ENCODE data around the gene NOMO2.
"Not testable (repeated sequence)": the region's sequence is repeated elsewhere in the genome, so short reads cannot be mapped to it uniquely, and the experiment has no call there.

The NOMO2 gene

DNA sequence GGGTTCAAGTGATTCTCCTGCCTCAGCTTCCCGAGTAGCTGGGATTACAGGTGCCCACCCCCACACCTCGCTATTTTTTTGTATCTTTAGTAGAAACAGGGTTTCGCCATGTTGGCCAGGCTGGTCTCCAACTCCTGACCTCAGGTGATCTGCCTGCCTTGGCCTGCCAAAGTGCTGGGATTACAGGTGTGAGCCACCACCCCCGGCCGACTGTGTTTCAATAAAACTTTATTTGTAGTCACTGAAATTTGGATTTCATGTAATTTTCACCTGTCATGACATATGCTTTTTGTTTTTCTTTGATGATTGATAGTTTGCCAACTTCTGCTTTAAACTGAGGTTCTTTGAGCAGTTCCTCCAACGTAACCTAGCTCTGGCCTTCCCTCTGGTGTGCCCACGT is 12.0 kb upstream of the NOMO2 start:
- DNase-seq: not testable (repeated sequence)

DNA sequence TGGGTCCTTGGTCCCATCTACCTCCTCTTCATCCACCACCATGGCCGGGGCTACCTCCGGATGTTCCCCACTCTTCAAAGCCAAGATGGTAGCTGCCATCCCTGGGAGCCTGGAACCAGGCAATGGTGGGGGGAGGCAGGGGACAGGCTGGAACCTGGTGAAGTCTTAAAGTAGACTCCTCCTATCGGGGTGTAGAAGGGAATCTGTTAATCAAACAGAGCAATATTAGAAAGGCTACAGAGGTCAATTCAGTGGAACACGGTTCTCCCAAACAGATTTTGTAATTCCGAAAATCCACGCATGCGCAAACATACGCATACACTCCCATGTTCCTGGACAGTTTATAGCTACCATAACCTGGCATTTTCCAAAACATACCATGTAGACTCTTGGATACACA is 11.1 kb upstream of the NOMO2 start:
- DNase-seq: not testable (repeated sequence)

DNA sequence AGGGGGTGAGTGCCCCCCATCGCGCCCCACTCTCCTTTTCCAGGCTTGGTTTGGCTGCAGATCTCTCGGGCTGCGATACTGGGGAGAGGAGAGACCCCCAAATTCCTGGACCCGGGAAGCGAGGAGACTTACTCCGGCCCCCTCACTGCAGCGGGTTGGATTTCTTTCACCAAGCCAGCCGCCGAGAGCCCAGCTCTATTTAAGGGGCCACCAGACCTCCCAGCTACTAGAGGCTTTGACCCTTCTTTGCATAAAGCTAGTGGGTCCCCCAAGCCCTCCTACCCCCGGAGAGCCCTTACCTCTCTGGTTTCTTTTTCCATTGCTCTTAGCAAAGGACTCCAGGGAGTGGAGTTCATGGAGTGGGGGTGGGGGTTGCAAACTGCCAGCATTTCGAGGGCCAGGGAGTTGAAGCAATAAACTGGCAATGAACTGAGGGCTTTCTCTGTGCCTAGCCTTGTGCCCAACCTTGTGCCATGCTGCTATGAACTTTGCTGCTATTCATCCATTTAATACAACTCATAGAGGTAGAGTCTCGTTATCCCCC is 9.5 kb upstream of the NOMO2 start:
- not testable (repeated sequence) for DNase-seq

DNA sequence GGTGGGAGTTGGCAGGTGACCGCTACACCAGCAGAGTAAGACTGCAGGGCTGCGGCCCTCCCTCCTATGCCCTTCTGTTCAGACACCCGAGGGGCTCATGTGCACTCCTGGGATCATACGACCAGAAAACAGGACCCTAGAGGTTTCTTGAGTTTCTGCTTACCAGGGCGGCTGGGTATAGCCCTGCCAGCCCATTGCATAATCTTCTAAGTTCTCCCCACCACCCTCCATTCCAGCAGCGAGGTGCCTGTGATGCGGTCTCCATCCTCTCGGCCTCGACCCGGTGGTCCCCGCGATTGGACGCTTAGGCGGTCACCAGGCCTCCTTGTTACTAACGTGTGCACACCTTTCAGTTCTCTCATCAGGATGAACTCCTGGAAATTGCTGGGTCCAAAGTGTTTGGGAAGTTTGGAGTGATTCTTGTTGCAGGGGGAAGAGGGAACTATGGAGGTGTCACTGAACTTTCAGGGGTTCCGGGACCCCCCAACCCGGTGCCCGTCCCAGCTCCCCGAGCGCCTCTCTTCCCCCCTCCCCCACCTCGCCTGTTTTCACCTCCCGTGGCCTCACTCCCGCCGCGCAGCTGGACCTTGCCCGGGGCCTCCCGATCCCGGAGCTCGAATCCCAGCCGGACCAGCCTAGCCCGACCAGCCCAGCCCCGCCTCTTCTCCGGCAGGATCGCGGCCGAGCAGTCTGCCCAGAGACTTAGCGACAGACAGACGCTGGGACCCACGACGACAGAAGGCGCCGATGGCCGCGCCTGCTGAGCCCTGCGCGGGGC is 8.8 kb upstream of the NOMO2 start:
- not testable (repeated sequence) for DNase-seq

DNA sequence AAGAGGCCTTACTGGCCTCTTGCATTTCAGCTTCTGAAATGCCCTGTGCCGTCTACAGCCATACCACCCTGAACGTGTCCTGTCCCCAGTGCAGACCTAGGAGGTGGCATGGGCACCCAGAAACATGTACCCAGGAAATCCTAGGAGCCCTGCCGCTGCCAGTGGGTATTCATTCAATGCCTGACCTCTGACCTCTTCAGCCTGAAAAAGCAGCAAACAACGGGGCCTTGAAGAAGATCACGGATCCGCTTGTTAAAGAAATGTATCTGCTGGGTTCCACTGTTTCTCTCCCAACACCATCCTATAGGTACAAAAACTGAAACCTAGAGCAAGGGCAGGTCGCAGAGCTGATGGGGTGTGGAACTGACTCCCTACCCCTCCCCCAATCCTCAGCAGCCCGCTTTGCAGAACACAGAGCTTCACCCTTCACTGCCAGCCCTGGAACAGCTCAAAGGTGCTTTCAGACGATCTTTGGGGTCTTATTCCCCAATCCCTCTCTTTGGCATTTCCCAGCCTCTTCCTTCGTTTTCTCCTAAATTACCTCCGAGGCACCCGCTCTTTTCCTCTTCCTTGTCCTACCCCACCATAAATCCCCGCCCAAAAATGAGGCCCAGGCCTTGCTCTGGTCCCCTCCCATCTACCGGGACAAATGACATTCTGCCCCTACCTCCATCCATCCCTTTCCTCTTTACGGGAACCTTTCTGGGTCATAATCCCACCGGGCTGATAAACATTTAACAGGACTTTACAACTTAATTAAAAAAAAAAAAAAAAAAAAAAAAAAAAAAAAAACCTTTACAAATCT is 1.3 kb downstream of the NOMO2 start:
- DNase-seq: not testable (repeated sequence)

DNA sequence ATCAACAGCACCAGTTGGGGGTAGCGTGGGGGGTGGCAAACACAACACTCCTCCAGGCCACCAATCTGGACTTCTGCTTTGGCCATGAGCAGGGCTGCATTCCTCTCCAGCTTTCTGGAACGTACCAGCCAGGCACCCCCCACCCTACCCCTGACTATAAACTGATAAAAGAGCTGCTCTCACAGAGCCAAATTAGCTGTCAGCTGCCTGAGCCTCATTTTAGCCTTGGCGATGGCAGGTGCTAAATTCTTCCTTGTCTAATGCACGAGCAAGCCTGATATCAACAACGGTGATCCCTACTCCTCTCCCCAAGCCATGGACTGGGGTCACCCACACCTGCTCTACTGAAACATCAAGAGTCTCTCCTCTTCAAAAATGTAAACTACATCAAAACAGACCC is 8.2 kb downstream of the NOMO2 start:
- not testable (repeated sequence) for DNase-seq

DNA sequence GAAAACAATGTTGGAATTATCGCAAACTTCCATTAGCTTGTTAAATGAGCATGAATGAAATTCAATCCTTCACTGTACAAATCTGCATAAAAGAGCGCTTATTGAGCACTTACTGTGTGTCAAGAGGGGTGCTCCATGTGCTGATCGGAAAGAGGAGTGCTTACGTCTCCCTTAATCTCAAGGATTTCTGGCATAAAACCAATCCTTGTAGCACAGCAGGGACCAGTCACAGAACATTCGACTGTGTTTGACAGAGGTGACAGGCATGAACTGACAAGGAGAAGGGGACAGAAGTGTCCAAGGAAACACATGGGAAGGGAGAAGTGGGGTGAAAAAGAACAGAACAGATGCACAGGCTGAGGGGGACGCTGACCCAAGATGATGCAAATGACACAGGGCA is 14.5 kb downstream of the NOMO2 start:
- DNase-seq: not testable (repeated sequence)

DNA sequence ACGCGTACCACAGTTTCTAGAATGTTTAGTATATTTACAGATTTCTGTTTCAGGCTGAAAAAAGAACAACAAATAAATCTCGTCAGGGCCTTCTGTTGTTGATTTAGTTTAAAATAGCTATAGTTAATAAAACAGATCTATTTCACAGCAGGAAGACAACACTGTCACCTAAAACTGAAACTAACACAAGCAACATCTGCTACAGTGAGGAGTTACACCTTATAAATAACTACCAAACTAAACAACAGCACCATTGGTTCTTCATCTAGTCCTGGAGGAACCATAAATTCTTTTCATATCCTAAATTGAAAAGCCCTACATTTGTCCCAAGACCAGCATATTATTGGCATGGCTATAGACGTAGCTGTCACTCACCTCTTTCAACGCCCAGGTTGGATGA is 15.0 kb downstream of the NOMO2 start:
- DNase-seq: not testable (repeated sequence)

DNA sequence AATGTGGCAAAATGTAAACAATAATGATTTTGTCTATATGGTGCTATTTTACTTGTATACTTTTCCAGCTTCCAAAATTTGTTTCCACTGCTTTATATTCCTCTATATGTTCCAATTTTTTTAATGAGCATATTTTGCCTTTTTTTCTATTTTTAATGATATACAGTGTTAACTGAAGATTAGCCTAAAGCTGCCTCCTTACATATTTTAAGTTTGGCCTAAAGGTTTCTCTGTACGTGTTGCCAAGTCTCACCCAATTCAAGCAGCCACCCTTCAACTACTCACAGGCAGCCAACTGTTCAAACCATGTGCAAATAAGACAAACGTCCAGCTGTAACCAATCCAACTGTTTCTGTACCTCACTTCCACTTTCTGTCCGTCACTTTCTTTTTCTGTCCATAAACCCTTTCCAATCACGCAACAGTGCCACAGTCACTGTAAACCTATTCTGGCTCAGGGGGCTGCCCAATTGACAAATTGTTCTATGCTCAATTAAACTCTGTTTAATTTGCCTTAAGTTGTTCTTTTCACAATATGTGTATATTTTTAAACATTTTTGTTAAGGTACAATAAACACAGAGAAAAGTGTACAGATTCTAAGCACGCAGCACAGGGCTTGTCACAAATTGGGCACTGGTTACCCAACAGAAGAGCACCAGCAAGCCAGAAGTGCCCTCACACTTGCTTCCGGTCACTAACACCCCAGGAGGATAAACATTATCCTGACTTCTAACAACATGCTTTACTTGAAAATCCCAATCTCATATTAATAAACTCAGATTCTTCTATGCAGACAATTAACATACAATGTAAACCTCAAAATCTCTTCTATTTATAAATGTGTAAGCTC is 17.4 kb downstream of the NOMO2 start:
- not testable (repeated sequence) for DNase-seq

DNA sequence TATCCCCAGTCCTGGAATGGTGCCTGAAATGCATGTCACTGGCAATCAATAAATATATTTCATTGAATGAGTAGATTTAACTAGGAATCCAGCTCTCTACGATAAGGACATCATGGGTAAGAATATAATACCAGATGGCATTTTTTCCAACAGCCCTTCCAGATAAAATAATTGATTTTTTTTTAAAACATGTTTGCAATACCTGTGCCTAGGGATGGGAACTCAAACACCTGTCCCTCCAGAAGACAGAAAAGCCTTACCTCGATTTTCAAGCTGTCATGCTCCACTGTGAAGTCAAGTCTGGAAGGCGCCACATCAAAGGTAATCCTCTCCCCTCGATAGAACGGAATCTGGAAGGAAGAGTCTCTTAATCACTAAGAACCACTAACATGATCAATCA is 20.0 kb downstream of the NOMO2 start:
- DNase-seq: not testable (repeated sequence)

DNA sequence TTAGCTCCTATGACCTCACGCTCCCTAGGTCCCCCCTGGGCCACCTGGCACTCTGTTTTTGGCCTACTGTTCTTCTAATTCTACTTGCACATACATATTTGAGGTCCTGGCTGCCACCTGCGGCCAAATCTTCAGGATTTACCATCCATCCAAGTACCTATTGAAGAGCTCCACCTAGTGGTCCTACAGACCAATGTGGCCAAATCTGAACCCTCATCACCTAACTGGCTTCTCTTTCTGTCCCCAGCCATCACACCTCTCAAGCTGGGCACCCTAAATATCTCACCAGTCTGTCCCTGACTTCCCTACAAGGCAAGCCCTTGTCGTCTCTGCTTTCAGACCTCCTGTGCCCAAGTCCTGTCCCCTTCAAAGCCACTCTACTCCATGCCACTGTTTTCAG is 24.9 kb downstream of the NOMO2 start:
- DNase-seq: not testable (repeated sequence)

DNA sequence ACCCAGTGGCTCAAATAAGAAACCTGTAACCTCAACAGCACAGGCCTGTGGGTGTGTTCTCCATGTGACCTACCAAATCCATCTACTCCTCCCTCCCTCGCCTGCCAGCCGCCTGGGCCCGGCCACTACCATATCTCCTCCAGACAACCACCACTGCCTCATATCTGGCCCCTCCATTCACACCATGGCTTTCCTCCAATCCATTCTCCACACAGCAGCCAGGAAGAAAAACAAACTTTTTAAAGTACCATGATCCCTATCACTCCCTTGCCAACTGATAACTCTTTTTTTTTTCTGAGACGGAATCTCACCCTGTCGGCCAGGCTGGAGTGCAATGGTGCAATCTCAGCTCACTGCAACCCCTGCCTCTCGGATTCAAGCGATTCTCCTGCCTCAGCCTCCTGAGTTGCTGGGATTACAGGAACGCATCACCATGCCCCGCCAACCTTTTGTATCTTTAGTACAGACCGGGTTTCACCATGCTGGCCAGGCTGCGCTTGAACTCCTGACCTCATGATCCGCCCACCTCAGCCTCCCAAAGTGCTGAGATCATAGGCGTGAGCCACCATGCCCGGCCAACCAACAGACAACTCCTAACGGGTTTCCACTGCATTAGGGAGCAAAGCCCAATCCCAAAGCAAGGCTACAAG is 26.3 kb downstream of the NOMO2 start:
- not testable (repeated sequence) for DNase-seq

DNA sequence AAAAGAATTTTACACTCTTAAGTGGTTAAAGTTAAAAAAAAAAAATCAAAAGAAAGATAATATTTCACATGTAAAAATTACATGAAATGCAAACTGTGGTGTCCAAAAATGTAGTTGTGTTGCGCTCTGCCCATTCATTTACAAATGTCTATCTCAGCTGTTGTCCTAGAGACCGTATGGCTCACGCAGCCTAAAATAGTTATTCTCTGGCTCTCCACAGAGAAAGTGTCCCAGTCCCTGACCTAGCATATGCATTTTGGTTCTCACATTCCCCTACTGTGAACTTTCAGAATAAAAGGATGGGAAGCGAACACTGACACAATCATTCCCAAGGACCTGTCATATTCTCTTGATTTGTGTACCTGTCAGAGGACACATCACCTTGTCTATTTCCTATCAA is 27.6 kb downstream of the NOMO2 start:
- not testable (repeated sequence) for DNase-seq

DNA sequence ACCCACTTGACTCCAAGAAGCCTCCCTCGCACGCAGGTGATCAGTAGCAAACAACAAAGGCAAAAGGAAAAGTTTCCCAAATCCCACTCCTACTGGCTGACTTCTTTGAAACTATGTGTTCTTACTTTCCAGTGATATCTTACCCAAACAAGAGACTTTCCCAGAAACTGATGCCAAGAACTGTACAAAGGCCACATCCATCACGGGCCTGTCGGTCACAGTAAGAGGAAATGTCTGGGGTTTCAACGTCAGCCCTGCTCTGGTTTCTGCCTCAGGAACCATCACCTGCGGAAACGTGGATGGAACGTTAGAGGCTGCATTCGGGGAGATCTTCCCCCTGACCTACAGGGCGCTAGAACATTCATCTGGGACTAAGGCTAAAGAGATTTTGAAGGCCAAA is 30.6 kb downstream of the NOMO2 start:
- DNase-seq: not testable (repeated sequence)

DNA sequence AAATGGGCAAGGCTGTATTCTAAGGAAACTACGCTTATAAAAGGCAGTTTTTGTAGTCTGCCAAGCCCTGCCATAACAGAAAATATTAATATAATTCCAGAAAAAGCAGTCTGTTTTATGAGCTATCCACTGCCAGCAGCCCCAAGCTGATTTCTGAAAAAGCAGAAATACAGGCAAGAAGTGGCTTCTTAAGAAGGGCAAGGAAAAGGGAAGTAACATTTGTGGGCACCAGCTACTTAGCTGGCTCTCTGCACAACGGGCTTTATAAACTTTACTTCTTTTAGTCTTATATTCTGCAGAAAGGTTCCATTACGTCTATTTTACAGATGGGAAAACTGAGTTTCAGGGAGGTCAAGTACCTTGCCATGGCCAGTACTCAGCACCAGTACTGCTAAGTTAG is 31.6 kb downstream of the NOMO2 start:
- not testable (repeated sequence) for DNase-seq

DNA sequence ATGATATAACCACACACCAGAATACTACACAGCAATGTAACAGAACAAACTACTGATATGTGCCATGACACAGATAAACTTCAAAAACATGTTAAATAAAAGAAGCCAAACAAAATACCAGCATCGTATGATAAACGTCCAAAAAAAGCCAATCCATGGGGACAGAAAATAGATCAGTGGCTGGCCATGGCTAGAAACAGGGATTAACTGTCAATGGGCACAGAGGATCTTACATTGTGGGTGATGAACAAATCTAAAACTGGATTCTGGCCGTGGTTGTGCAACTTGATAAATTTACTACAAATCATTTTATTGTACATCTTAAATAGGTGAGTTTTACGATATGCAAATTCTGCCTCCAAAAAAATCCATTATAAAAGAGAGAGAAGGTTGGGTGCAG is 35.4 kb downstream of the NOMO2 start:
- not testable (repeated sequence) for DNase-seq

DNA sequence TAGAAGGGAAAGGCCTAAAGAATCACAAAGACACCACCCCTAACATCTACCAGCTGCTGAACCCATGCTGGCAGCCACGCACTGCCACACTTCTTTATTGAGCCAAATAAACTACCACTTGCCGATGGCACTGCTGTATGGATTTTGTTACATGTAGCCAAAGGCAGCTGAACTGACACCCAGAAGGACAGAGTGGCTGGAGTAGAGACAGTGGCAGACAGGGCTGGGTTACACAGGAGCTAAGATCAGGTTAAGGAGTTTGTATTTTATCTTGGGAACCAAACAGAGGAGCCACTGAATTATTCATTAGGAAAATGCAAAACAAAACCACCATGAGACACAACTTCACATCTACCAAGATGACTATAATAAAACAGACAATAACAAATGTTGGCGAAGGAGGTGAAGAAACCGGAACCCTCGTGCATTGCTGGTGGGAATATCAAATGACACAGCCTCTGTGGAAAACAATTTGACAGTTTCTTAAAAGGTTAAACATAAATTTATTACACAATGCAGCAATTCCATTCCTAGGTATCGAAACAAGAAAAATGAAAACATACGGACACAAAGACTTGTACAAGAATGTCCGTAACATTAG is 35.9 kb downstream of the NOMO2 start:
- DNase-seq: not testable (repeated sequence)

DNA sequence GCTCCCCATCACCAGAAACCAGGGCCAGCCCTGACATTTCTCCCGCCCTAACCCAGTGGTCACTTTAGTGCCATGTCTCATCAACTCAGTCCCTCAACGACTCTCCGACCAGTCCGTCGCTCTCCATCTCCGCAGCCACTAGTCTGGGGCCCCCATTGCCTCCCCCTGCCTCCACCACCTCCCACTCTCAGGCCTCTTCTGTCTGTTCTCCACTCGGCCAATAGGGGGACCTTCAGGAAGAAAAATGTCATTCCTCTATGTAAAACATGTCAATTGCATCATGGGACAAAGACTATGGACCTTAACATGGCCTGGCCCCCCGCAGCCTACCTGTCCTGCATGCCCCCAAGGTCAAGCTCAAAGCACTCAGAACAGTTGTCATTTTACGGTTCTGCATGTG is 39.3 kb downstream of the NOMO2 start:
- not testable (repeated sequence) for DNase-seq

DNA sequence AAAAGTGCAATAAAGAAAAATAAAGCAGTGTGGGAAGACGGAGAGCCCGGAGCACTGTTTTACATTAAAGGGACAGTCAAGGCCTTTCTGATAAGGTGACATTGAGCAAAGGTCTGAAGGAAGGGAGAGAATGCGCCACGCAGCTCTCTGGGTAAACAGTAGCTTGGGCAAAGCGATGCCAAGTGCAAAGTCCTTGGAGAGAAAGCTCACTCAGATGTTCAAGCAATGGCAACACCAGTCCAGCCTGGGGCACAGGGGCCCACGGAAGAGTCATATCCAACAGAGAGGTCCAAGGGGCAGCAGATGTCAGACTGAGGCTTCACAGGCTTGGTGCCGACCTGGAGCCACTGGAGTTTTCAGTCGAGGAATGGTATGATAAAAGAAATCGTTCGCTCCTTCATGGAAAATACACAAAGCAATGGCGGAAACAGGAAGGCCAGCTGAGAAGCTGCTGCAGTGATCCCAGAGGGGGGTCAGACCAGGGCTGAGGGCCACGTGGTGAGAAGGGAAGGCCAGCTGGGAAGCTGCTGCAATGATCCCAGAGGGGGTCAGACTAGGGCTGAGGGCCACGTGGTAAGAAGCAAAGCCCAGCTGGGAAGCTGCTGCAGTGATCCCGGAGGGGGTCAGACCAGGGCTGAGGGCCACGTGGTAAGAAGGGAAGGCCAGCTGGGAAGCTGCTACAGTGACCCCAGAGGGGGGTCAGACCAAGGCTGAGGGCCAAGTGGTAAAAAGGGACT is 40.3 kb downstream of the NOMO2 start:
- DNase-seq: not testable (repeated sequence)

DNA sequence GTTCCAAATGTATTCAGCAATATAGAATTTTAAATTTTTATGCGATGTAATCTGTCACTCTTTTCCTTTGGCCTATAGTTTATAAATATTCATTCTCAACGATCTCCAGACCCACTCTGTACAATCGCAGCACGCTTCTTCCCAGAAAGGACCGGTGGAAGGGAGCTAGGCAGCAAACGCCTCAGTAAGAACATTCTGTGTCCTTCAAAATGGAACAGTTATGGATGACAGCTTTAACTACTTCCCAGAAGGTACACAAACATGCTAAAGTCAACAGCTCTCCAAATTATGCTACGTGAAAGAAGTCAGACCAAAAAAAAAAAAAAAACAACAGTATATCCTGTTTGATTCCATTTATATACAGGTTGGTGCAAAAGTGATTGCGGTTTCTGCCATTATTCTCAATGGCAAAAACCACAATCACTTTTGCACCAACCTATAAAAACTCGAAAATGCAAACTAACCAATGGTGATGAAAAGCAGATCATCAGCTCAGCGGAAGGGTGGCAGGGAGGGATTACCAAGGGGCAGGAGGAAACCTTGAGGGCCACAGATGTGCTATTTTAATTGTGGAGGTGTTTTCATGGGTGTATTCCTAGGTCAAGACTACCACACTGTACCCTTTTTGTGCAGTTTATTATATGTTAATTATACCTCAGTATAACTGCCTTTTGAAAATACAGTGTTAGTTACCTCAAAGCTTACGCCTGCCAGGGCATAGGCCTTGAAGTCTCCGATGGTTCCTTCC is 43.2 kb downstream of the NOMO2 start:
- DNase-seq: not testable (repeated sequence)

All from suppressor macrophage treated with lipopolysaccharide for 1 hour (primary cell).